Adrenal gland (tissue), 12 donors: Measurements from ENCODE around the gene ZCCHC7. TPM values are rescaled to one million over a fixed set of nuclear protein-coding genes. Genes with fewer than 3 reads are reported as not detected.
"Not testable (repeated sequence)": the region's sequence is repeated elsewhere in the genome, so short reads cannot be mapped to it uniquely, and the experiment has no call there.

ENCODE experiments used
- DNase-seq, 7 donors: peaks; one replicate each; pipeline ENCODE4 v3.0.0-alpha.2; 2019 to 2020
- H3K27ac ChIP-seq, 5 donors: fragments of 200-600 bp; sonication (generic) in 4 of 5; 1 replicate in 3 of 5; 2 replicates in 2 of 5; pipeline versions ENCODE4 v1.5.1 to v1.8.0; 2016 to 2020; ENCODE audit warnings: mild to moderate bottlenecking in 1 of 5
- H3K27me3 ChIP-seq: fragments of 200-600 bp; 2 replicates; pipeline ENCODE4 v1.8.0; 2021
- H3K36me3 ChIP-seq, 2 donors: fragments of 200-600 bp; replicated peaks in 1 of 2; 1 replicate in 1 of 2; 2 replicates in 1 of 2; pipeline versions ENCODE4 v1.5.1 to v1.8.0; 2018 to 2022
- H3K4me1 ChIP-seq, 2 donors: fragments of 200-600 bp; replicated peaks in 1 of 2; 1 replicate in 1 of 2; 2 replicates in 1 of 2; pipeline versions ENCODE4 v1.5.1 to v1.8.0; 2018 to 2021
- H3K4me3 ChIP-seq, 4 donors: fragments of 200-600 bp; sonication (generic) in 3 of 4; one replicate each; pipeline ENCODE4 v1.5.1; 2016 to 2018
- H3K9me3 ChIP-seq, 3 donors: fragments of 200-600 bp; sonication (generic) in 1 of 3; replicated peaks in 1 of 3; 1 replicate in 2 of 3; 2 replicates in 1 of 3; pipeline versions ENCODE4 v1.5.1 to v1.8.0; 2016 to 2021
- CTCF ChIP-seq, 6 experiments: fragments of 450-650 bp in 4 of 6; fragments of 200-600 bp in 2 of 6; sonication (generic) in 1 of 6; IDR thresholded peaks; 1 replicate in 5 of 6; 2 replicates in 1 of 6; pipeline versions ENCODE4 v1.5.1 to v1.8.0; 2016 to 2021; ENCODE audit warnings: antibody characterized with exemption in 6 of 6, mild to moderate bottlenecking in 2 of 6, moderate library complexity in 1 of 6
- POLR2A ChIP-seq, 2 donors: fragments of 450-650 bp; IDR thresholded peaks; one replicate each; pipeline ENCODE4 v1.6.1; 2017; ENCODE audit warnings: antibody characterized with exemption in 2 of 2, mild to moderate bottlenecking in 2 of 2, moderate library complexity in 1 of 2
- WGBS, 4 donors: extraction: QIAGEN DNeasy Blood & Tissue Kit in 2 of 4; methylation state at CpG; one replicate each; pipeline versions ENCODE4 v1.1.5 to v1.1.7; 2013 to 2017; 5-methylcytosine and 5-hydroxymethylcytosine counted together
- intact Hi-C, 2 donors: fragments of 100-400 bp; cut with DNase I; formaldehyde crosslinking; loops; one replicate each; pipeline versions ENCODE4 v1.14.1 to v1.15.0; 2022 to 2023
- polyA plus RNA-seq, 3 donors: library from polyadenylated mRNA; stranded (reverse); fragments of 200-250 nt in 2 of 3; fragments of 350-450 nt in 1 of 3; fragmentation: Illumina TruSeq in 1 of 3; extraction: RNeasy Lipid Tissue Mini Kit (QIAGEN cat#74804) in 1 of 3; gene quantifications; one replicate each; pipeline ENCODE4 v1.2.3, GENCODE V29; 2013 to 2014
- total RNA-seq, 9 donors: library from RNA; depleted of rRNA in 4 of 9; stranded (reverse); fragments of >200 nt in 4 of 9; fragments of 120-200 nt in 1 of 9; fragmentation: NEBNext Ultra II Directional in 1 of 9; extraction: Animal tissue kit (Norgen Biotek cat#: 25700) in 1 of 9; gene quantifications; one replicate each; pipeline versions ENCODE4 v1.1.0 to v1.2.4, GENCODE V29; 2013 to 2023
- donor health status: healthy with polysubstance abuse.
- donor health status: Bipolar disorder and iron deficiency.
- donor health status: DM: yes; HTN: yes; CAD: no.
- donor health status: DM: no; HTN: no; CAD: no.
- donor health status: DM: no; HTN: no; CAD: no.
- donor health status: DM: yes; HTN: yes; CAD: no.

The ZCCHC7 gene
- total and polyA plus RNA-seq, 12 donors: 6.0 to 21.3 (median 18.8) TPM

GRCh38 chr9:37289631-37290030, 169.3 kb downstream of the ZCCHC7 start:
- no peak for DNase-seq
- no peaks in the 10 kb centered on the region for H3K9me3 ChIP-seq
- WGBS, 4 donors: 95 to 98% (median 97%) methylated on average over 4 of the region's 4 CpGs
- no peak overlapping the region for H3K27ac ChIP-seq
- TF ChIP-seq CTCF (IDR thresholded peaks at IDR 0.05): no peak
- TF ChIP-seq POLR2A (IDR thresholded peaks at IDR 0.05): no peak
- H3K4me3 ChIP-seq: no peak overlapping the region
- intact Hi-C loops: no loop called here
- H3K36me3 ChIP-seq: no peaks in the 10 kb centered on the region
- H3K4me1 ChIP-seq: peaks cover 5 to 8% of the 10 kb centered on the region in 2 donors
- H3K27me3 ChIP-seq: no peaks in the 10 kb centered on the region

- Histone ChIP-seq H3K4me3 (no peak overlapping the region), H3K9me3 (no peaks in the 10 kb centered on the region), H3K36me3 (no peaks in the 10 kb centered on the region), H3K27ac (peak overlapping the region in 4 of 5 donors; percentile 10 to 35 (median 16)), H3K27me3 (no peaks in the 10 kb centered on the region), H3K4me1 (peaks cover 5 to 8% of the 10 kb centered on the region in 2 donors)
- TF ChIP-seq POLR2A (IDR thresholded peaks at IDR 0.05): no peak
- TF ChIP-seq CTCF (IDR thresholded peaks at IDR 0.05): no peak
- no peak for DNase-seq
- WGBS, 4 donors: 91 to 96% (median 92%) methylated on average over 7 of the region's 7 CpGs
- intact Hi-C loops: no loop called here
Observed at GRCh38 chr9:37290366-37290939, 170.1 kb downstream of the ZCCHC7 start.

GRCh38 chr9:37290940-37291485, 170.6 kb downstream of the ZCCHC7 start:
- no peaks in the 10 kb centered on the region for H3K36me3 ChIP-seq
- no peaks in the 10 kb centered on the region for H3K9me3 ChIP-seq
- intact Hi-C loops: no loop called here
- WGBS, 4 donors: 33 to 41% (median 40%) methylated on average over 2 of the region's 2 CpGs
- peaks cover 5 to 8% of the 10 kb centered on the region in 2 donors for H3K4me1 ChIP-seq
- peak overlapping the region in 1 of 4 donors; percentile 21 for H3K4me3 ChIP-seq
- peak overlapping the region in 4 of 5 donors; percentile 10 to 47 (median 24) for H3K27ac ChIP-seq
- no peaks in the 10 kb centered on the region for H3K27me3 ChIP-seq
- no peak for TF ChIP-seq POLR2A (IDR thresholded peaks at IDR 0.05)
- TF ChIP-seq CTCF (IDR thresholded peaks at IDR 0.05): no peak
- DNase-seq: no peak

- H3K36me3 ChIP-seq, DNase-seq, H3K4me1 ChIP-seq, H3K9me3 ChIP-seq, H3K4me3 ChIP-seq, H3K27me3 ChIP-seq, H3K27ac ChIP-seq, intact Hi-C loops: not testable (repeated sequence)
- 97 to 98% (median 97%) methylated on average over 10 of the region's 10 CpGs for WGBS, 4 donors
Observed at GRCh38 chr9:37291612-37292238, 171.4 kb downstream of the ZCCHC7 start.
